GM21717 (cell line): ENCODE measurements around the gene MAPRE3.

Experiments used
- ATAC-seq: cut with Tn5 transposase; IDR thresholded peaks from one replicate; pipeline ENCODE4 v1.9.1; 2021; ENCODE audit warnings: mild to moderate bottlenecking, moderate library complexity; ENCODE audit not compliant: unreplicated experiment

The MAPRE3 gene

GRCh38 chr2:26982102-26982742, 11.8 kb downstream of the MAPRE3 start:
- ATAC-seq, result no peak

GRCh38 chr2:26983746-26984145, 13.3 kb downstream of the MAPRE3 start:
- ATAC-seq, result no peak

GRCh38 chr2:26985807-26986206, 15.4 kb downstream of the MAPRE3 start:
- ATAC-seq, result no peak

GRCh38 chr2:26986576-26986975, 16.1 kb downstream of the MAPRE3 start:
- ATAC-seq, result no peak

- ATAC-seq, result no peak
Observed at GRCh38 chr2:26988058-26988860, 17.8 kb downstream of the MAPRE3 start.

- no peak for ATAC-seq
Observed at GRCh38 chr2:26989156-26989555, 18.7 kb downstream of the MAPRE3 start.

GRCh38 chr2:26991717-26992116, 21.3 kb downstream of the MAPRE3 start:
- no peak for ATAC-seq

GRCh38 chr2:26993768-26994167, 23.3 kb downstream of the MAPRE3 start:
- ATAC-seq, result no peak

- no peak for ATAC-seq
Observed at GRCh38 chr2:26994983-26995382, 24.5 kb downstream of the MAPRE3 start.

- ATAC-seq, result no peak
Observed at GRCh38 chr2:26997394-26997793, 27.0 kb downstream of the MAPRE3 start.

- no peak for ATAC-seq
Observed at GRCh38 chr2:26998323-26998722, 27.9 kb downstream of the MAPRE3 start.

- no peak for ATAC-seq
Observed at GRCh38 chr2:27000228-27000627, 29.8 kb downstream of the MAPRE3 start.

- ATAC-seq, result no peak
Observed at GRCh38 chr2:27000995-27001394, 30.6 kb downstream of the MAPRE3 start.

GRCh38 chr2:27001950-27002349, 31.5 kb downstream of the MAPRE3 start:
- ATAC-seq, result no peak

- no peak for ATAC-seq
Observed at GRCh38 chr2:27003007-27003406, 32.6 kb downstream of the MAPRE3 start.

GRCh38 chr2:27003857-27004256, 33.4 kb downstream of the MAPRE3 start:
- no peak for ATAC-seq

GRCh38 chr2:27006602-27007415, 36.4 kb downstream of the MAPRE3 start:
- ATAC-seq, result no peak

GRCh38 chr2:27007416-27008374, 37.3 kb downstream of the MAPRE3 start:
- no peak for ATAC-seq

GRCh38 chr2:27008678-27009077, 38.2 kb downstream of the MAPRE3 start:
- no peak for ATAC-seq

GRCh38 chr2:27009083-27009482, 38.6 kb downstream of the MAPRE3 start:
- ATAC-seq, result no peak
